Measurements from ENCODE around the gene PLA2G12A.

PLA2G12A gene

GRCh38 chr4:109729718-109730618, at the start of gene PLA2G12A:
Gene PLA2G12A, minus strand, starts transcription at chr4:109730070. Its CDS starts 261 bp downstream, at chr4:109729809.
- no peak for FAIRE-seq

- no peak for FAIRE-seq
Observed at GRCh38 chr4:109764789-109765402, 35.0 kb upstream of the PLA2G12A start.

GRCh38 chr4:109764376-109764775, 34.5 kb upstream of the PLA2G12A start:
- FAIRE-seq: no peak

GRCh38 chr4:109760682-109761081, 30.8 kb upstream of the PLA2G12A start:
- no peak for FAIRE-seq

- no peak for FAIRE-seq
Observed at GRCh38 chr4:109755656-109756055, 25.8 kb upstream of the PLA2G12A start.

GRCh38 chr4:109754093-109754857, 24.4 kb upstream of the PLA2G12A start:
- no peak for FAIRE-seq

GRCh38 chr4:109752525-109752924, 22.7 kb upstream of the PLA2G12A start:
- FAIRE-seq: no peak

GRCh38 chr4:109751852-109752251, 22.0 kb upstream of the PLA2G12A start:
- no peak for FAIRE-seq

GRCh38 chr4:109750652-109751244, 20.9 kb upstream of the PLA2G12A start:
- FAIRE-seq: no peak

- no peak for FAIRE-seq
Observed at GRCh38 chr4:109749388-109750082, 19.7 kb upstream of the PLA2G12A start.

- FAIRE-seq: no peak
Observed at GRCh38 chr4:109748114-109748513, 18.2 kb upstream of the PLA2G12A start.

- no peak for FAIRE-seq
Observed at GRCh38 chr4:109746728-109747127, 16.9 kb upstream of the PLA2G12A start.

GRCh38 chr4:109745830-109746229, 16.0 kb upstream of the PLA2G12A start:
- FAIRE-seq: no peak

- FAIRE-seq: no peak
Observed at GRCh38 chr4:109739547-109739946, 9.7 kb upstream of the PLA2G12A start.

GRCh38 chr4:109738104-109738872, 8.4 kb upstream of the PLA2G12A start:
- FAIRE-seq: no peak

GRCh38 chr4:109735566-109736365, 5.9 kb upstream of the PLA2G12A start:
- FAIRE-seq: no peak

GRCh38 chr4:109733728-109734127, 3.9 kb upstream of the PLA2G12A start:
- no peak for FAIRE-seq

- no peak for FAIRE-seq
Observed at GRCh38 chr4:109730619-109731545, 1.0 kb upstream of the PLA2G12A start.

GRCh38 chr4:109729117-109729717, 653 bp downstream of the PLA2G12A start:
- no peak for FAIRE-seq
